Measurements from ENCODE around the gene PTGFRN. TPM values are rescaled to one million over a fixed set of nuclear protein-coding genes. Genes with fewer than 3 reads are reported as not detected.
A peak's percentile ranks its signal among the peaks of the same experiment; 100 is the strongest.

Gene PTGFRN
- total and polyA plus RNA-seq, 9 of the 15 experiments (the other 6 are each of a cell fraction or from before 2014, with no cell fraction given), result 17.3 to 33.1 (median 25.7) TPM

DNA sequence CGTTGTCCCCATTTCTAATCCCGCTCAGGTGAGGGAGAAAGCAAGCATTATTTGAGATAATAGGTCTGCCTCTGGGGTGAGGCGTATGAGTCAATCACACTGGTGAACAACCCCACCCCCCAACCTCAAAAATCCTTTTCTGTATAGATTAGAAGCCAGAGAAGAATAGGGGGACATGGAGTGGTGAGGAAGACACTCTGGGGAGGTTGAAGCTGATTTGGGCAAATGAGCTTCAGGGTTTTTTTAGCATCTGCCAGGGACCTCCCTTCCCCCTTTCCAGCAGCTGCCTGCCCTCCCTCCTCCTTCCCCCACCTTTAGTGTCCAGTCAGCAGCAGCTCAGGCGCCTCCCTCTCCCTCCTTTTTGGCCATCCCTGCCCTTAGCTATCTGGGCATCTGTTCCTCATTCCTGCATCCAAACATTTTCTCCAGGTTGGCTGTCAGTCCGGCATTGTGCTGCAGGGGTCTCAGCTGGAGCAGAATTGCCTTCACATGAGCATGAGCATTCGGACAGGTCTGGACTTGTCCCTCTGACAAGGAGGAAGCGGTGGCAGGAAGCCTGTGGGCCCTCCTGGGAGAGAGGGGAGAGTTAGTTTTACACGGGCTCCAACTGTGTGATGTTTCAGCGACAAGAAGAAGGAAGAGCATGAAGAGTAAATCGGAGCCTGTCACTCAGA lies 30.8 kb upstream of the PTGFRN start (continued):
- TF ChIP-seq ZNF395 (CRISPR knock-in tag; IDR thresholded peaks at IDR 0.05), result no peak
- peak; percentile 69; the same call in 1 of the 2 replicates for TF ChIP-seq C11orf30 (IDR thresholded peaks at IDR 0.05; ENCODE audit: low read depth)
- no peak for TF ChIP-seq PYGO2 (tag; IDR thresholded peaks at IDR 0.05)
- no peak for TF ChIP-seq ZBTB8A (IDR thresholded peaks at IDR 0.05; ENCODE audit: partially characterized antibody)
- TF ChIP-seq ZFP91 (CRISPR knock-in tag; IDR thresholded peaks at IDR 0.05), result no peak
- TF ChIP-seq HINFP (tag; conservative IDR thresholded peaks at IDR 0.05; ENCODE audit: low read depth), result no peak
- TF ChIP-seq ZNF282 (CRISPR knock-in tag; IDR thresholded peaks at IDR 0.05), result no peak
- no peak for TF ChIP-seq PTBP1 (IDR thresholded peaks at IDR 0.05; ENCODE audit: low read depth, low read length)
- no peak for TF ChIP-seq BRF2 (IDR thresholded peaks at IDR 0.05; ENCODE audit: borderline replicate concordance, insufficient read depth, insufficient read length)
- TF ChIP-seq SMARCA4 (IDR thresholded peaks at IDR 0.05), result peak; percentile 24; the same call in 1 of the 2 replicates
- no peak for TF ChIP-seq ZNF699 (CRISPR knock-in tag; IDR thresholded peaks at IDR 0.05; ENCODE audit: insufficient replicate concordance)
- no peak for TF ChIP-seq JUND (IDR thresholded peaks at IDR 0.05; ENCODE audit: borderline replicate concordance, low read depth, low read length)
- TF ChIP-seq JUND (tag; IDR thresholded peaks at IDR 0.05; ENCODE audit: borderline replicate concordance, low read depth, low read length), result 0 out of 3 replicates have a peak, but pooled peaks have one; percentile 24
- TF ChIP-seq NFXL1 (CRISPR knock-in tag; IDR thresholded peaks at IDR 0.05), result no peak
- no peak for TF ChIP-seq ELK1 (CRISPR knock-in tag; IDR thresholded peaks at IDR 0.05)
- TF ChIP-seq FOXJ3 (CRISPR knock-in tag; IDR thresholded peaks at IDR 0.05), result no peak
- TF ChIP-seq ZFP1 (CRISPR knock-in tag; IDR thresholded peaks at IDR 0.05), result no peak
- no peak for TF ChIP-seq THAP12 (CRISPR knock-in tag; IDR thresholded peaks at IDR 0.05)
